Bronchial epithelial cell (primary cell): ENCODE data around the gene FURIN. TPM values are rescaled to one million over a fixed set of nuclear protein-coding genes. Genes with fewer than 3 reads are reported as not detected.
"Not testable (repeated sequence)": the region's sequence is repeated elsewhere in the genome, so short reads cannot be mapped to it uniquely, and the experiment has no call there.

Source experiments
- DNase-seq: peaks from one replicate; pipeline ENCODE4 v3.0.0-alpha.2; 2010; ENCODE audit warnings: low read depth
- FAIRE-seq: peaks from 2 replicates; lab custom pipeline; 2011; peaks lifted over from hg19 to GRCh38; lab: Jason Lieb, UNC
- H3K27me3 ChIP-seq: 2 replicates; pipeline ENCODE4 v1.5.1; 2011; ENCODE audit warnings: low read length; ENCODE audit not compliant: control insufficient read depth, insufficient read depth
- H3K36me3 ChIP-seq: 2 replicates; pipeline ENCODE4 v1.5.1; 2011; ENCODE audit warnings: low read length; ENCODE audit not compliant: control insufficient read depth, insufficient read depth
- H3K4me3 ChIP-seq: 2 replicates; pipeline ENCODE4 v1.5.1; 2011; ENCODE audit warnings: mild to moderate bottlenecking, low read depth, low read length, control low read depth
- CTCF ChIP-seq: IDR thresholded peaks from 2 replicates; pipeline ENCODE4 v1.5.1; 2011; ENCODE audit warnings: mild to moderate bottlenecking, moderate library complexity, low read length, control low read depth, inconsistent platforms; ENCODE audit not compliant: insufficient read depth, severe bottlenecking
- total RNA-seq: library from RNA; depleted of rRNA; stranded (reverse); fragments of >200 nt; gene quantifications from 2 replicates; pipeline ENCODE4 v1.2.1, GENCODE V29; 2014

FURIN gene
- 32.1 and 49.9 TPM in 2 replicates for total RNA-seq

GRCh38 chr15:90868261-90868689, at the start of gene FURIN:
TSS of gene FURIN (plus strand) at chr15:90868588. CDS start at chr15:90875741, 7,153 bp downstream.
- FAIRE-seq (no peak), DNase-seq (peak; percentile 68)
- H3K27me3 ChIP-seq: no peaks in the 10 kb centered on the region
- no peaks in the 10 kb centered on the region for H3K36me3 ChIP-seq
- TF ChIP-seq CTCF: no peak
- no peak within 1 kb of the TSS for H3K4me3 ChIP-seq

- no peaks in the 10 kb centered on the region for H3K36me3 ChIP-seq
- no peak for DNase-seq
- no peak overlapping the region for H3K4me3 ChIP-seq
- FAIRE-seq: no peak
- H3K27me3 ChIP-seq: no peaks in the 10 kb centered on the region
- TF ChIP-seq CTCF: no peak
Observed at GRCh38 chr15:90819390-90819789, 49.0 kb upstream of the FURIN start.

GRCh38 chr15:90819850-90820249, 48.5 kb upstream of the FURIN start:
- no peaks in the 10 kb centered on the region for H3K36me3 ChIP-seq
- no peak for TF ChIP-seq CTCF
- FAIRE-seq (no peak), DNase-seq (no peak)
- no peak overlapping the region for H3K4me3 ChIP-seq
- no peaks in the 10 kb centered on the region for H3K27me3 ChIP-seq

GRCh38 chr15:90820481-90820880, 47.9 kb upstream of the FURIN start:
- no peak for FAIRE-seq
- Histone ChIP-seq H3K27me3 (no peaks in the 10 kb centered on the region), H3K4me3 (no peak overlapping the region), H3K36me3 (no peaks in the 10 kb centered on the region)
- DNase-seq: no peak
- TF ChIP-seq CTCF: no peak

GRCh38 chr15:90822204-90822955, 46.0 kb upstream of the FURIN start:
- DNase-seq (no peak), FAIRE-seq (no peak)
- Histone ChIP-seq H3K27me3 (no peaks in the 10 kb centered on the region), H3K36me3 (no peaks in the 10 kb centered on the region), H3K4me3 (no peak overlapping the region)
- no peak for TF ChIP-seq CTCF

GRCh38 chr15:90823455-90823974, 44.9 kb upstream of the FURIN start:
- no peak for TF ChIP-seq CTCF
- Histone ChIP-seq H3K27me3 (no peaks in the 10 kb centered on the region), H3K36me3 (no peaks in the 10 kb centered on the region), H3K4me3 (no peak overlapping the region)
- FAIRE-seq: no peak
- DNase-seq: no peak

GRCh38 chr15:90825115-90825899, 43.1 kb upstream of the FURIN start:
- FAIRE-seq, H3K4me3 ChIP-seq, H3K27me3 ChIP-seq, H3K36me3 ChIP-seq, DNase-seq: not testable (repeated sequence)
